OCI-LY7 (cell line): ENCODE measurements around the gene STPG4.

Source experiments
- CTCF ChIP-seq: fragments of 200-600 bp; sonication (generic); conservative IDR thresholded peaks from 2 replicates; pipeline ENCODE4 v1.5.1; 2014; ENCODE audit warnings: mild to moderate bottlenecking, antibody characterized with exemption, low read length, moderate library complexity, mixed read lengths
- EZH2phosphoT487 ChIP-seq: fragments of 200-600 bp; sonication (generic); IDR thresholded peaks from 2 replicates; pipeline ENCODE4 v1.6.1; 2018; ENCODE audit warnings: low read depth, borderline replicate concordance, mild to moderate bottlenecking, mixed run types, antibody characterized with exemption, low read length, moderate library complexity, mixed read lengths

- no peak for TF ChIP-seq CTCF
- TF ChIP-seq EZH2phosphoT487: no peak
These were observed 101.0 kb downstream of the STPG4 start for GRCh38 chr2:47054036-47054555.
